ENCODE data around the gene TRMT61B. TPM values are rescaled to one million over a fixed set of nuclear protein-coding genes. Genes with fewer than 3 reads are reported as not detected.
A peak's percentile ranks its signal among the peaks of the same experiment; 100 is the strongest.

Gene TRMT61B
- total RNA-seq (2014; rRNA removed; shearing (Covaris generic)) (34.7 and 51.9 TPM in 2 replicates), polyA plus RNA-seq (2016; fragmentation: Nextera tagmentation; extraction: Ambion mirVana) (52.7 and 60.1 TPM in 2 replicates)
- long read RNA-seq, transcript TRMT61B-201 (7 exons, 1,836 nt): major isoform, 22 of 49 reads
- long read RNA-seq, partial matches to known transcripts: 6 of 49 reads
- long read RNA-seq, other reads (novel, unspliced or antisense): 21 of 49 reads

- H3K4me1 Mint-ChIP-seq: peaks cover 8% of the 10 kb centered on the region
- peaks cover 5% of the 10 kb centered on the region; the same call in 2 of the 3 replicates for H3K36me3 Mint-ChIP-seq (ENCODE audit: low read depth)
- no peaks in the 10 kb centered on the region for H3K27me3 ChIP-seq (ENCODE audit: insufficient read depth)
- peak within 1 kb of the TSS; percentile 99 for H3K4me3 ChIP-seq
- H3K36me3 ChIP-seq (ENCODE audit: insufficient read depth): no peaks in the 10 kb centered on the region
- peak; percentile 100 for TF ChIP-seq CREB1 (CRISPR knock-in tag; IDR thresholded peaks at IDR 0.05; ENCODE audit: low read depth)
- no peak for TF ChIP-seq JUNB (IDR thresholded peaks at IDR 0.05; ENCODE audit: unreplicated experiment)
- no peak for TF ChIP-seq EZH2phosphoT487 (IDR thresholded peaks at IDR 0.05; ENCODE audit: unreplicated experiment)
- TF ChIP-seq ZNF462 (CRISPR knock-in tag; IDR thresholded peaks at IDR 0.05): no peak
- TF ChIP-seq EZH2 (IDR thresholded peaks at IDR 0.05; ENCODE audit: low read depth, unreplicated experiment): no peak
- TF ChIP-seq STAT1 (IDR thresholded peaks at IDR 0.05; ENCODE audit: unreplicated experiment): no peak
- peak; percentile 93 for TF ChIP-seq POLR2AphosphoS5 (IDR thresholded peaks at IDR 0.05; ENCODE audit: low read depth)
- TF ChIP-seq ETS1 (IDR thresholded peaks at IDR 0.05): peak; percentile 69
- H3K4me1 ChIP-seq (ENCODE audit: insufficient read depth): peaks cover 11% of the 10 kb centered on the region
- H3K27ac ChIP-seq (ENCODE audit: low read depth): peak within 1 kb of the TSS; percentile 93
- peak within 1 kb of the TSS; percentile 95 for H2AFZ ChIP-seq
- ATAC-seq: peak; percentile 98
- H4K20me1 ChIP-seq (replicated peaks; ENCODE audit: insufficient read depth): peaks cover 3% of the 10 kb centered on the region; the same call in 1 of the 2 replicates
- no peaks in the 10 kb centered on the region for H3F3A ChIP-seq (replicated peaks; ENCODE audit: low read depth)
- H3K4me2 ChIP-seq: peak within 1 kb of the TSS; percentile 96
- H3K4me3 Mint-ChIP-seq: peak within 1 kb of the TSS; percentile 99
- H3K27me3 Mint-ChIP-seq (ENCODE audit: insufficient read depth, low read depth, poor library complexity): peaks cover 10% of the 10 kb centered on the region
- H3K27ac Mint-ChIP-seq: peak within 1 kb of the TSS; percentile 98
- peaks cover 47% of the 10 kb centered on the region for H3K79me2 ChIP-seq (replicated peaks; ENCODE audit: insufficient read depth)
- peak; percentile 97 for DNase-seq (ENCODE audit: low spot score)
- H3K9me2 ChIP-seq (ENCODE audit: insufficient read depth): no peaks in the 10 kb centered on the region
- no peaks in the 10 kb centered on the region for H3K9me3 Mint-ChIP-seq
These were observed at the start of gene TRMT61B for GRCh38 chr2:28870146-28870891. Gene TRMT61B (minus strand): TSS chr2:28870309. CDS start chr2:28870277, 32 bp downstream.
